Left cardiac atrium (tissue), 4 donors: ENCODE measurements around the gene FSTL1. TPM values are rescaled to one million over a fixed set of nuclear protein-coding genes. Genes with fewer than 3 reads are reported as not detected.

Experiments used
- ATAC-seq, 2 donors: fragments of 200-7000 bp; cut with Tn5 transposase; one replicate each; pipeline ENCODE4 v1.9.1; 2020; ENCODE audit warnings: mild to moderate bottlenecking in 2 of 2, moderate library complexity in 2 of 2
- DNase-seq: peaks from one replicate; pipeline ENCODE4 v3.0.0-alpha.2; 2020
- intact Hi-C, 2 donors: fragments of 100-400 bp; cut with DNase I; formaldehyde crosslinking; loops; one replicate each; pipeline versions ENCODE4 v1.14.1 to v1.15.1; 2022 to 2023
- total RNA-seq, 2 donors: library from RNA; stranded (reverse); fragmentation: NEBNext Ultra II Directional; extraction: Animal tissue kit (Norgen Biotek cat#: 25700); gene quantifications; one replicate each; pipeline ENCODE4 v1.2.1, GENCODE V29; 2021
- donor health status: DM: no; HTN: yes; CAD: no.
- donor health status: DM: no; HTN: yes; CAD: no; lungs with severe emphysema.
- donor health status: DM: yes; HTN: yes; CAD: no.
- donor health status: Dilated cardiomyopathy.

FSTL1 gene
- total RNA-seq, 2 donors from 2014 or later = 376 to 503 TPM

DNA sequence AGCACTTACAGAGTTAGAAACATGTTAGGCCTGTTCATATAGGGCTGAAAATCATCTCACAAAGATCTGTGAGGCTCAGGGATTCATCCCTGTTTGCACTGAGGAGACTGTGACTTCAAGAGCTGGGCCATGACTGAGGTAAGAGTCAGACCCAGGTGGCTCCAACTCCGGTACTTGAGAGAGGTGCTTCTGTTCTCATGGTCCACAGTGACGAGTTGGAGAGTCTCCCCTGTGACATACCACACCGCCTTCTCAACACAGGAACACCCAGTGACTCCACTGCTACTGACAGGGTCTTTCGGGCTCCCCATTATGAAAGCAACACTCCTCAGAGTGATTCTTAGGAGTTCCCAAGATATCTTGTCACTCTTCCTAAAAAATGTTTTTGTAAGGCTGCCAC lies 27.4 kb downstream of the FSTL1 start:
- intact Hi-C loops = no loop called here
- no peak for ATAC-seq
- DNase-seq = no peak

DNA sequence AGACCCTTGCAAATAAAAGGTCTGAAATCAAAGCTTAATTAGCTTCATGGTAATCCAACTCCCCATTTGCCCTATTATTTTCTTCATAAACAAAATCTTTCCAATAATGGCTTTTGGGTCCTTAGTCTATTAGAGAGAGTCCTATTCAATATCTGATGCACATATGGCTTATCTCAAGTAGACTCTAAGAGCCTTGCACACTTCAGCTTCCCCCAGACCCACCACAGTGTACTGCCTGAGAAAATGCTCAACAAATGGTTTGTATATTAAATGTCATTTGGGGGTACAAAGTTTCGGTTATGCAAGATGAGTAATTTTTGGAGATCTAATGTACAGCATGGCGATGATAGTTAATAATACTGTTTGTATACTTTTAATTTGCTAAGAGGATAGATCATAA lies 28.9 kb downstream of the FSTL1 start:
- ATAC-seq (no peak), DNase-seq (no peak)
- intact Hi-C loops = no loop called here

DNA sequence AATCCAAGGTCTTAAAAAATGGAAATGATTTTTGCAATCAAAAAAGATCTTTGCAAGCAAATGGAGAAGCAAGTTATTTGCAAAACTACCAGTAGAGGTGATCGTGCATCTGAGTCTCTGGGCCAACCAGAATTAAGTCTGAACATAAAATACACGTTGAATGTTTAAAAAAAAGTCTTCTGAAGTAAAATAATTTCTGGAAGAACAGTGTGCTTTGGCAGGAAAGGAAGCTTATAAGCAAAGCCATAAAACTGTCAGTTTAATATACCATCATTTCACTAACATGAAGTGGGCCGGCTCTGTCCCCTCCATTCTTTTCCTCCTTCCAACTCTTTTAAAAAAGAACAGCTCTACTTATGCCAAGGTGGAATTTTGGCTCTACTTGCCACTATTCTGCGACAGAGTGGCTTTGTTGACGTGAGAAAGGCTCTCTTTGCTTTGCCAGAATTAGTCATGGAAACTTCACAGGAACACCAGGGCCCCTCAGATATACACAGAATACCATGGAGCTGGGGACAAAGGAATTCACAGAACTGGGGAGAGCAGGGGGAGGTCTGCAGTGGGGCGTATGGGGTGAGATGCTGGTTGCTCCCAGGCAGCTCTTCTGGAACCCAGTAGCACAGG lies 29.8 kb downstream of the FSTL1 start:
- intact Hi-C loops = no loop called here
- ATAC-seq (peak; percentile 32 to 34), DNase-seq (peak; percentile 43)

- ATAC-seq (no peak), DNase-seq (no peak)
- intact Hi-C loops = no loop called here
Observed at GRCh38 chr3:120420360-120420759, 30.4 kb downstream of the FSTL1 start.

- intact Hi-C loops = loop anchor here (2.0 to 5.0 kb wide), 4 partner anchors 33 to 177 kb away; partner anchors contain the start of gene FSTL1 (in 1 of the 2)
- DNase-seq (peak; percentile 48), ATAC-seq (peak; percentile 43 to 54)
Observed at GRCh38 chr3:120419797-120420196, 31.0 kb downstream of the FSTL1 start.

GRCh38 chr3:120418866-120419490 lies 31.8 kb downstream of the FSTL1 start:
- ATAC-seq = peak; percentile 48 to 58
- peak; percentile 50 for DNase-seq
- intact Hi-C loops = loop anchor here (2.0 to 5.0 kb wide), 4 partner anchors 33 to 177 kb away; partner anchors contain the start of gene FSTL1 (in 1 of the 2)

DNA sequence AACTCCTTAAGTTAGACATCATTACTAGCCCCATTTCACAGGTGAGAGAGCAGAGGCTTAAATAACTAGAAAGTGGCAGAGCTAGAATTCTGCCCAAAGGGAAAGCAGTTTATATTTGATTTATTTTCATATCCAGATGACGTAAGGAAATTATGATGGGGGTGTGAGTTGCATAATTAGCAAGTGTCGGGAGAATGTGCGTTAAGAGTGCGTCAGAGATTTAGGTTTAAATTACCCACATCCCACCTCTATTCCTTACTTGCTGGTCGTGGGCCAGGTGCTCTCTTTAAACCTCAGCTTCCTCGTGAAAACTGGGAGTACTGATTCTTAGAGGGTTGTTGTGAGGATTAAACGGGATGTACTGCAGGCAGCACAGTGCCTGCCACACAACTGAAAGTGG lies 32.3 kb downstream of the FSTL1 start:
- ATAC-seq (no peak), DNase-seq (no peak)
- intact Hi-C loops = loop anchor here (2.0 to 5.0 kb wide), 4 partner anchors 34 to 176 kb away; partner anchors contain the start of gene FSTL1 (in 1 of the 2)

DNA sequence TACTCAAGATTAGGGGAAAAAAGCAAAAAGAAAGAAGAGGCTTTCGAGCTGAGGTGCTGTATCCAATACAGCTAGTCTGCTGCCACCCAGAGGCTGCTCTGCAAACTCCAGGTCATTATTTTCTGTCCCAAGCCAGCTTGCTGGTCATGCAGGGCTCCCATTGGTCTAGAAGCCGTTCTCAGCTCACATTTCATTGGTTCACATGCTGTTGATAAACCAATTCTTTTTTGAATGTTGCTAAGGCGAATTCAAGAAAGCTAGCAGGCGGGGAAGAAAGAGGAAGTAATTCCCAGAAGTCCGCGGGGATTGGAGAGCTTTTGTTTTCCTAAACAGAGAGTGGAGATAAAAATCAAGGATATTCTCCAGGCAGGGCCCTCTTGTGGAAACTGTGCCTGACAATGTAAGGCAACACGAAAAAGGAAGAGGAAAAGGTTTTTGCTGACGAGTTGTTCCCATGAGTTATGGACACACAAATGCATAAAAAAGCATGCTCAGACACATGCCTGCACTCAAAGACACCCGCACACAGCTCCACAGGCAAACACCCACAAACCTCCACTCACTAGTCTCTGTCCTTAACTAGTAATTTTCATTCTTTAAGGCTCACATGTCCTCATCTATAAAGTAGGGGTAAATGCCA lies 33.4 kb downstream of the FSTL1 start:
- DNase-seq = peak; percentile 88
- ATAC-seq = peak; percentile 75 to 85
- intact Hi-C loops = loop anchor here (5.0 kb wide), 3 partner anchors 35 to 175 kb away; partner anchors contain the start of gene FSTL1 (in 1 of the 2)

DNA sequence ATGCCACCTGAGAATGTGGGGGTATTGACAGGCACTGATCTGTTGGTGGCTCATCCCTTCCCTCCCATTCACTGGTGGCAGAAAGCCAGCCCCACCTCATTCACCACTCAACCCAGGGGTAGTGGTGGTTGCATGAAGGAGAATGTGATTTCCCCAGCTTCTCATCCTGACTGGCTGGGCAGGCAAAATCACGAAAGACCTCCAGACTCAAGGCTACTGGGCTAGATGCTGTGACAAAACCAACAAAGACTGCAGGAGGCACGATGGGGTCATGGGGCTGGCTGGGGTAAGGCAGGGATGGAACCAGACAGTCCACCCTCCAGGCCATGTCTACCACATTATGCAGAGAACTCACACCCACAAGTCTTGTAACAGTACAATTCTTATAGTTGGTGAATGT lies 33.9 kb downstream of the FSTL1 start:
- intact Hi-C loops = loop anchor here (5.0 kb wide), 3 partner anchors 35 to 175 kb away; partner anchors contain the start of gene FSTL1 (in 1 of the 2)
- ATAC-seq = peak in 1 of 2 donors; percentile 1
- no peak for DNase-seq

GRCh38 chr3:120415756-120416155 lies 35.0 kb downstream of the FSTL1 start:
- intact Hi-C loops = loop anchor here (5.0 kb wide), 3 partner anchors 37 to 173 kb away; partner anchors contain the start of gene FSTL1 (in 1 of the 2)
- DNase-seq = no peak
- ATAC-seq = no peak

GRCh38 chr3:120410541-120410940 lies 40.3 kb downstream of the FSTL1 start:
- ATAC-seq = no peak
- intact Hi-C loops = no loop called here
- no peak for DNase-seq

DNA sequence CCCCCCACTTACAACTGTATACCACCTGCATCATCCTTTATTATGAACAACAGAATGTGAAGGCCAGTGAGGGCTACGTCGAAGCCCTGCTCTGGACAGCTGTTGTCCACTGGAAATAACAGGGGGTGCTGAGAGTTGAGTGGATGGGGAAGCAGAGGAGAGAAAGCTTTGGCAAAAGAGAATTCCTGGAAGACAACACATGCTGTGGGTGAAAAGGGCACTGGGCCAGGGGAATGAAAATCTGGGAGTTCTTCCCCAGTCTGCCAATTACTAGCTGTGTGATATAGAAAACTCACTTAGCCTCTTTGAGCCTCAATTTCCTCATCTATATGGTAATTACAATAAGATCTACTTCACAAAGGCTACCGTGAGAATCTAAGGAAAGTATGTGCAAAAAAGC lies 40.7 kb downstream of the FSTL1 start:
- intact Hi-C loops = no loop called here
- ATAC-seq (no peak), DNase-seq (no peak)

DNA sequence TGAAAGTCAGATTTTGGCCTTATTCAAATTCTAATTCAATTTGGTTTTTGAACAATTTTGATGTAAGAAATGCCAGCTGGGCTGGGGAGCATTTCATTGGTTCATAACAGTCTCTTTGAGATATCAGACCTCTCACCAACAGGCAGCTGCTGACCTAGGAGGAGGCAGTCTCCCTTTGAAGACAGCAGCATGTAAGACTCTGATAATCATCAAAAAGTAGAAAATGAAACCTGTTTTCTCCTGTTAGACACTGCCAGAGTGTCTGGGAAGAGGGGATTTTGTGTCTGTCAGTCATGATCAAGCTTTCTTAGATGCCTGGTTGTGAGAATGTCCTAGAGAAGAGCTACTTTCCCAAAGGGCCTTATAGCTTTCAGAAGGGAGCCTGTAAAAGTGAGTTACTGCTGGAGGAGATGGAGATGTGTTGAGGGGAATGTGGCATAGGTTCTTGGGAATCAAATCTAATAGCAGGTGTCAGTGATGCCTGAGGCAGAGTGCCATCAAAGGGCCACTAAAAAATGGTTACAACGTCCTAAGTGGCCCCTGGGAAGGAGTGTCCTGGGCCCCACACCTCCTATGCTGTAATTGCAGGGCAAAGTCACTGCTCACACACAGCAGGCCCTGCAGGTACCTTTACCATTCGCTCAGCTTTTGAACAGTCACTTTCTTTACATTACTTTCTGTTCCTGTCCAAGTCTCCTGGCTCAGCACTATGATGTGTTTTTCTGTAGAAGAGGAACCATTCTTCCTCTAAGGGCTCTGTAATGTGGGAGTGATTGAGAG lies 43.1 kb downstream of the FSTL1 start:
- ATAC-seq (no peak), DNase-seq (no peak)
- intact Hi-C loops = no loop called here

- peak in 1 of 2 donors; percentile 37 for ATAC-seq
- intact Hi-C loops = no loop called here
- no peak for DNase-seq
Observed at GRCh38 chr3:120404876-120405275, 45.9 kb downstream of the FSTL1 start.

- no peak for ATAC-seq
- no peak for DNase-seq
- intact Hi-C loops = no loop called here
Observed at GRCh38 chr3:120402257-120402656, 48.5 kb downstream of the FSTL1 start.

- intact Hi-C loops = no loop called here
- ATAC-seq = no peak
- DNase-seq = no peak
Observed at GRCh38 chr3:120399372-120399771, 51.4 kb downstream of the FSTL1 start.

DNA sequence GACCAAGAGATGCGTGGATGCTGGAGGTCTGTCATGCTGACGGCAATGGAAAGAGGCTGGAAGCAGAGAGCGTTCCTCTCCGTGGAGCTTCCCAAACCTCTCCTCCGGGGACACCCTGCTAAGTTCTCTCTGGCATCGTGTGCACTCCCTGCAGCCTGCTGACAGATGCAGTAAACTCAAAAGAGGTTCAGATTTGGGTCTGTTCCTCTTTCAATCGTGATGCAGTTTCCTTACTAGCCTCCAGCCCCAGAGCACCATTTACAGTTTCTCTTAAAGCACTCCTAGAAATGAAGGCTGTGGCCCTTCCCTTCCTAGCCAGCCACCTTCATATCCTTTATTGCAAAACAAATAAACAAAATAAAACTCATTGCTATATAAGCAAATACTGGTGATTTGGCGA lies 54.3 kb downstream of the FSTL1 start:
- intact Hi-C loops = no loop called here
- DNase-seq (no peak), ATAC-seq (no peak)

DNA sequence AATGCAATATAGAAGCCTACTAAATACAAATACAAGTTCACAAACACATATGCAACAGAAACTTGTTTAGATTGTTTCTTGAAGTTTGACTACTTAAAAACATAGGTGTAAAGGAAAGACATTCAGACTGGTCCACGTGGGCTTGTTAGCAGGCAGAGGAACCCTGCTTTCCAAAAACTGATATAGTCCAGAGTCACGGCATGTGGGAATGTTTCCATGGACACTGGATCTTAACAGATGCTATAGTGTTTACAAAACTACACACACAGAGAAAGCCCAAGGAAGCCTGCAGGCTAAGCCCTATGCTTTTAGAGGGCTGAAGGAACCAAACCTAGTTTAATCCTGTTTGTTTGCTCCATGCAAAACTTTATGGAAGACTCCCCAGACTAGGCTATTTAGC lies 56.4 kb downstream of the FSTL1 start:
- intact Hi-C loops = no loop called here
- DNase-seq (no peak), ATAC-seq (no peak)

DNA sequence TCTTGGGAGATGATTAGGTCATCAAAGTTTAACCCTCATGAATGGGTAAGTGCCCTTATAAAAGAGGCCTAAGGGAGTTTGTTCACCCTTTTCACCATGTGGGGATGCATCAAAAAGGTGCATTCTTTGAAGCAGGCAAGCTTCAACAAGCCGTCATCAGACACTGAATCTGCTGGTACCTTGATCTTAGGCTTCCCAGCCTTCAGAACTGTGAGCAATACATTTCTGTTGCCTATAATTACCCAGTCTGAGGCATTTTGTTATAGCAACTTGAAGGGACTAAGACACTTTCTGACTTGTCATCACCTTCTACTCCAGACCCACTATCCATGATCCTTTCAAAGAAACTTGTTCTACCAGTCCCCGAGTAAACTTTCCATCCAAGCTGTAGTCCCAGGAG lies 57.0 kb downstream of the FSTL1 start:
- DNase-seq = no peak
- intact Hi-C loops = no loop called here
- no peak for ATAC-seq
